ENCODE results near the gene PCDH19.

Gene PCDH19

DNA sequence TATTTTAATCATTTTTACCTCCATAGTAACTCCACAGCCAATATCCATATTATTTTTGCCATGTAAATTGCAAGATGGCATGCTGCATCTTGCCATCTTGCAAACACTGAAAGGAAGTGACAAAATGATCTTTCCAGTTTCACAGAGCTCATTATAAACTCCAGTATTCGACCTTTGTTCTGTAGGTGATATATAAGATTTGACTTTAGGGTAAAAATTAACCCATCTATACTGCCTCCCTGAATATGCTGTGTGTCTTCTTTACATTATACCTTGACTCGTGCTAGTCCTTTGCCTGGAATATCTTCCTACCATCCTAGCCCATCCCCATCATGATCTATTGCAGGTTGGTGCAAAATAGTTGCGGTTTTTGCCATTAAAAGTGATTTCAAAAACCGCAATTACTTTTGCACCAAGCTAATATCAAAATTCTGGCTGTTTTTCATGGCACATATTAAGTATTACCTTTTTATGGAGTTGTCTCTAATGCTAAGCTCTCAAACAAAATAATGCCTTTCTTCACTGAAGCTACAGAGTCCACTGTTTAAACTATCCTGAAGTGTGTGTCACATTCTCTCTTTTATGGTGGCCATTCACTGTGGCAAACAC lies 161.1 kb downstream of the PCDH19 start:
- DNase-seq (ENCODE audit: low read depth in 1 of 2, low spot score in 1 of 2) = no peak
- Histone ChIP-seq H3K27me3 (ENCODE audit: insufficient read depth, poor library complexity, severe bottlenecking) (no peaks in the 10 kb centered on the region), H3K27ac (replicated peaks) (no peak overlapping the region), H3K4me3 (replicated peaks; ENCODE audit: insufficient read depth, low read length) (no peak overlapping the region)
- TF ChIP-seq GABPA (IDR thresholded peaks at IDR 0.05; ENCODE audit: low read depth) (no peak), REST (IDR thresholded peaks at IDR 0.05; ENCODE audit: insufficient replicate concordance, low read depth) (no peak), SPI1 (IDR thresholded peaks at IDR 0.05; ENCODE audit: borderline replicate concordance, low read depth) (no peak), POLR2AphosphoS5 (IDR thresholded peaks at IDR 0.05; ENCODE audit: low read depth) (no peak)
- TF ChIP-seq, protein P1, sequence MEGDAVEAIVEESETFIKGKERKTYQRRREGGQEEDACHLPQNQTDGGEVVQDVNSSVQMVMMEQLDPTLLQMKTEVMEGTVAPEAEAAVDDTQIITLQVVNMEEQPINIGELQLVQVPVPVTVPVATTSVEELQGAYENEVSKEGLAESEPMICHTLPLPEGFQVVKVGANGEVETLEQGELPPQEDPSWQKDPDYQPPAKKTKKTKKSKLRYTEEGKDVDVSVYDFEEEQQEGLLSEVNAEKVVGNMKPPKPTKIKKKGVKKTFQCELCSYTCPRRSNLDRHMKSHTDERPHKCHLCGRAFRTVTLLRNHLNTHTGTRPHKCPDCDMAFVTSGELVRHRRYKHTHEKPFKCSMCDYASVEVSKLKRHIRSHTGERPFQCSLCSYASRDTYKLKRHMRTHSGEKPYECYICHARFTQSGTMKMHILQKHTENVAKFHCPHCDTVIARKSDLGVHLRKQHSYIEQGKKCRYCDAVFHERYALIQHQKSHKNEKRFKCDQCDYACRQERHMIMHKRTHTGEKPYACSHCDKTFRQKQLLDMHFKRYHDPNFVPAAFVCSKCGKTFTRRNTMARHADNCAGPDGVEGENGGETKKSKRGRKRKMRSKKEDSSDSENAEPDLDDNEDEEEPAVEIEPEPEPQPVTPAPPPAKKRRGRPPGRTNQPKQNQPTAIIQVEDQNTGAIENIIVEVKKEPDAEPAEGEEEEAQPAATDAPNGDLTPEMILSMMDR (IDR thresholded peaks at IDR 0.05; ENCODE audit: insufficient read depth, low read length) = no peak

DNA sequence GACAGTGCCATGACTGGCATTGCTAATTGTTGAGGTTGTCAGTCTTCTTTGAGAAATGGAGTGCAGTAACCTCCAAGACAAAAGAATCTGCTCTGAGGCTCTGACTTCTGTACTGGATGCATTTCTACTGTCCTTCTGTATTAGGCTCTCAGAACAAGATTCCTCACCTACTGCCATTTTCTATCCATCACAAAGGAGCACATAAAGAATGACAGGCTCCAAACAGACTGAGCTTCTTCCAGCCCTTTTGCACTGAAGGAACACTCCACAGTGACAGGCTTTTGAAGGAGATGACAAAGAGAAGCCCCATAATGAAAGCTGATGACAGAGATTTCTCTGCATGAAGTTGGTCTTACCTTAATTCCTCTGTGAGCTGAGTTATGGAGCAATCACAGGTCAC lies 162.2 kb downstream of the PCDH19 start:
- no peak overlapping the region for H3K27ac ChIP-seq (replicated peaks)
- H3K4me3 ChIP-seq (replicated peaks; ENCODE audit: insufficient read depth, low read length) = no peak overlapping the region
- no peak for TF ChIP-seq GABPA (IDR thresholded peaks at IDR 0.05; ENCODE audit: low read depth)
- TF ChIP-seq SPI1 (IDR thresholded peaks at IDR 0.05; ENCODE audit: borderline replicate concordance, low read depth) = no peak
- no peak for TF ChIP-seq POLR2AphosphoS5 (IDR thresholded peaks at IDR 0.05; ENCODE audit: low read depth)
- no peak for TF ChIP-seq REST (IDR thresholded peaks at IDR 0.05; ENCODE audit: insufficient replicate concordance, low read depth)
- TF ChIP-seq, protein P1 (IDR thresholded peaks at IDR 0.05; ENCODE audit: insufficient read depth, low read length) = no peak
- H3K27me3 ChIP-seq (ENCODE audit: insufficient read depth, poor library complexity, severe bottlenecking) = no peaks in the 10 kb centered on the region
- no peak for DNase-seq (ENCODE audit: low read depth in 1 of 2, low spot score in 1 of 2)

GRCh38 chrX:100244681-100245080 lies 165.4 kb downstream of the PCDH19 start:
- Histone ChIP-seq H3K4me3 (replicated peaks; ENCODE audit: insufficient read depth, low read length) (no peak overlapping the region), H3K27ac (replicated peaks) (no peak overlapping the region), H3K27me3 (ENCODE audit: insufficient read depth, poor library complexity, severe bottlenecking) (no peaks in the 10 kb centered on the region)
- TF ChIP-seq SPI1 (IDR thresholded peaks at IDR 0.05; ENCODE audit: borderline replicate concordance, low read depth) (no peak), REST (IDR thresholded peaks at IDR 0.05; ENCODE audit: insufficient replicate concordance, low read depth) (no peak), POLR2AphosphoS5 (IDR thresholded peaks at IDR 0.05; ENCODE audit: low read depth) (no peak)
- TF ChIP-seq, protein P1 (IDR thresholded peaks at IDR 0.05; ENCODE audit: insufficient read depth, low read length) = no peak
- no peak for DNase-seq (ENCODE audit: low read depth in 1 of 2, low spot score in 1 of 2)
